SK-N-SH (cell line): ENCODE results near the gene NRSN1. TPM values are rescaled to one million over a fixed set of nuclear protein-coding genes. Genes with fewer than 3 reads are reported as not detected.

ENCODE experiments used
- CTCF ChIA-PET: fragments of 300-600, 350-600 bp; formaldehyde crosslinking; extraction: SDS; loops from one replicate; lab custom pipeline; 2021; lab: Yijun Ruan, JAX
- POLR2A ChIA-PET: fragments of 350-600 bp; sonication (Branson Sonifier 250); formaldehyde crosslinking; extraction: SDS; loops from one replicate; lab custom pipeline; 2020; ENCODE audit warnings: antibody characterized with exemption, inconsistent platforms; lab: Yijun Ruan, JAX
- DNase-seq: peaks from one replicate; pipeline ENCODE4 v3.0.0; 2012
- H2AFZ ChIP-seq: fragments of 200-600 bp; sonication (generic); 2 replicates; pipeline ENCODE4 v1.8.1; 2016; ENCODE audit warnings: antibody characterized with exemption, mild to moderate bottlenecking, low read depth
- H3F3A ChIP-seq: fragments of 200-600 bp; sonication (generic); replicated peaks from 2 replicates; pipeline ENCODE3; 2016; ENCODE audit warnings: antibody characterized with exemption, mild to moderate bottlenecking; ENCODE audit not compliant: insufficient read depth
- H3K27ac ChIP-seq, 2 experiments: fragments of 200-500 bp in 1 of 2; fragments of 200-600 bp in 1 of 2; sonication (Bioruptor generic) in 1 of 2; sonication (generic), shearing (Covaris generic) in 1 of 2; 2 replicates each; pipeline versions ENCODE4 v1.5.1 to v1.6.1; 2014 to 2016; ENCODE audit warnings: low read depth in 2 of 2, inconsistent platforms in 1 of 2, low read length in 1 of 2, mild to moderate bottlenecking in 1 of 2, mixed read lengths in 1 of 2
- H3K27me3 ChIP-seq: fragments of 200-600 bp; sonication (generic), shearing (Covaris generic); 2 replicates; pipeline ENCODE4 v1.6.1; 2016; ENCODE audit warnings: mixed run types; ENCODE audit not compliant: insufficient read depth
- H3K36me3 ChIP-seq, 2 experiments: fragments of 200-500 bp in 1 of 2; fragments of 200-600 bp in 1 of 2; sonication (Bioruptor generic) in 1 of 2; sonication (generic) in 1 of 2; replicated peaks in 1 of 2; 2 replicates each; pipeline versions ENCODE3 to v1.5.1; 2014 to 2016; ENCODE audit warnings: low read length in 1 of 2, mild to moderate bottlenecking in 1 of 2; ENCODE audit not compliant: insufficient read depth in 2 of 2, control insufficient read depth in 1 of 2
- H3K4me1 ChIP-seq, 2 experiments: fragments of 200-500 bp in 1 of 2; fragments of 200-600 bp in 1 of 2; sonication (Bioruptor generic) in 1 of 2; sonication (generic), shearing (Covaris generic) in 1 of 2; 2 replicates each; pipeline versions ENCODE4 v1.5.1 to v1.6.1; 2014 to 2016; ENCODE audit warnings: low read depth in 1 of 2, low read length in 1 of 2, mixed run types in 1 of 2; ENCODE audit not compliant: insufficient read depth in 2 of 2, control insufficient read depth in 1 of 2
- H3K4me2 ChIP-seq: fragments of 200-600 bp; sonication (generic), shearing (Covaris generic); 2 replicates; pipeline ENCODE4 v1.6.1; 2017; ENCODE audit warnings: mixed run types
- H3K4me3 ChIP-seq, 2 experiments: fragments of 200-500 bp in 1 of 2; fragments of 200-600 bp in 1 of 2; sonication (Bioruptor generic) in 1 of 2; sonication (generic), shearing (Covaris generic) in 1 of 2; 2 replicates each; pipeline versions ENCODE4 v1.5.1 to v1.8.1; 2014 to 2016; ENCODE audit warnings: low read depth in 2 of 2, inconsistent platforms in 1 of 2, low read length in 1 of 2, mild to moderate bottlenecking in 1 of 2, mixed read lengths in 1 of 2, moderate library complexity in 1 of 2
- H3K79me2 ChIP-seq: fragments of 200-600 bp; sonication (generic); 2 replicates; pipeline ENCODE4 v1.8.1; 2017; ENCODE audit warnings: mild to moderate bottlenecking; ENCODE audit not compliant: insufficient read depth
- H3K9ac ChIP-seq: fragments of 200-600 bp; sonication (generic); 2 replicates; pipeline ENCODE4 v1.6.1; 2017; ENCODE audit warnings: mixed run types
- H3K9me2 ChIP-seq: fragments of 200-600 bp; sonication (generic); 2 replicates; pipeline ENCODE4 v1.6.1; 2017; ENCODE audit warnings: mixed run types
- H3K9me3 ChIP-seq: fragments of 200-600 bp; sonication (generic); 2 replicates; pipeline ENCODE4 v1.6.1; 2017; ENCODE audit warnings: mixed run types, mild to moderate bottlenecking, moderate library complexity
- H4K20me1 ChIP-seq: fragments of 200-600 bp; sonication (generic); 2 replicates; pipeline ENCODE4 v1.6.1; 2017; ENCODE audit warnings: mild to moderate bottlenecking, mixed run types; ENCODE audit not compliant: insufficient read depth
- CHD2 ChIP-seq: fragments of 150-350 bp; IDR thresholded peaks from 2 replicates; pipeline ENCODE4 v1.6.1; 2018; ENCODE audit warnings: low read length; ENCODE audit not compliant: partially characterized antibody
- EP300 ChIP-seq, 2 experiments: IDR thresholded peaks; 2 replicates each; pipeline versions ENCODE4 v1.4.0 to v1.6.1; 2012; ENCODE audit warnings: borderline replicate concordance in 1 of 2, low read depth in 1 of 2, low read length in 1 of 2
- EZH2phosphoT487 ChIP-seq: fragments of 200-600 bp; sonication (generic); IDR thresholded peaks from 2 replicates; pipeline ENCODE4 v1.6.1; 2017; ENCODE audit warnings: low read depth, mixed run types, mild to moderate bottlenecking, antibody characterized with exemption, moderate library complexity, borderline replicate concordance
- FOSL2 ChIP-seq: IDR thresholded peaks from 2 replicates; pipeline ENCODE4 v1.4.0; 2012; ENCODE audit warnings: low read depth, mild to moderate bottlenecking, moderate library complexity, borderline replicate concordance
- FOXJ3 ChIP-seq: sonication (generic); formaldehyde crosslinking; IDR thresholded peaks from 2 replicates; pipeline ENCODE4 v1.5.1; 2020; ENCODE audit warnings: mild to moderate bottlenecking, missing genetic modification reagents
- GATA2 ChIP-seq: sonication (generic); formaldehyde crosslinking; IDR thresholded peaks from 2 replicates; pipeline ENCODE4 v1.5.0; 2020; ENCODE audit warnings: mild to moderate bottlenecking, missing genetic modification reagents
- JUND ChIP-seq: IDR thresholded peaks from 2 replicates; pipeline ENCODE4 v1.4.0; 2012
- NRF1 ChIP-seq: IDR thresholded peaks from 2 replicates; pipeline ENCODE4 v1.6.1; 2012; ENCODE audit warnings: low read depth, mild to moderate bottlenecking, low read length
- POLR2AphosphoS5 ChIP-seq: IDR thresholded peaks from 2 replicates; pipeline ENCODE4 v1.6.1; 2012; ENCODE audit warnings: low read depth, low read length
- RAD21 ChIP-seq: IDR thresholded peaks from 2 replicates; pipeline ENCODE4 v1.6.1; 2012; ENCODE audit warnings: mild to moderate bottlenecking, low read length
- REST ChIP-seq: IDR thresholded peaks from 2 replicates; pipeline ENCODE4 v1.6.1; 2012; ENCODE audit warnings: mild to moderate bottlenecking, low read depth, low read length, moderate library complexity
- RFX5 ChIP-seq: IDR thresholded peaks from 2 replicates; pipeline ENCODE4 v1.6.1; 2012; ENCODE audit warnings: mild to moderate bottlenecking, improper control_type of control experiment, low read length
- RXRA ChIP-seq: IDR thresholded peaks from 2 replicates; pipeline ENCODE4 v1.4.0; 2012; ENCODE audit warnings: low read depth, mild to moderate bottlenecking, borderline replicate concordance
- TAF1 ChIP-seq: IDR thresholded peaks from 2 replicates; pipeline ENCODE4 v1.6.1; 2012; ENCODE audit warnings: low read depth, mild to moderate bottlenecking, low read length, moderate library complexity, borderline replicate concordance
- TEAD4 ChIP-seq: IDR thresholded peaks from 2 replicates; pipeline ENCODE4 v1.4.0; 2012; ENCODE audit warnings: mild to moderate bottlenecking, borderline replicate concordance; ENCODE audit not compliant: insufficient read depth
- USF1 ChIP-seq: IDR thresholded peaks from 2 replicates; pipeline ENCODE4 v1.4.0; 2012; ENCODE audit warnings: low read depth, borderline replicate concordance
- YY1 ChIP-seq: IDR thresholded peaks from 2 replicates; pipeline ENCODE4 v1.4.0; 2012; ENCODE audit warnings: low read depth, mild to moderate bottlenecking
- WGBS: methylation state at CpG from one replicate; pipeline ENCODE4 v1.1.6; 2017; ENCODE audit warnings: low lambda C conversion rate; 5-methylcytosine and 5-hydroxymethylcytosine counted together
- polyA plus RNA-seq, 3 experiments: library from polyadenylated mRNA; depleted of rRNA; stranded (reverse); fragments of >200 nt; gene quantifications; 2 replicates each; pipeline ENCODE4 v1.2.3, GENCODE V29; 2012

Gene NRSN1
- polyA plus RNA-seq, 1 of the 3 experiments (the other 2 are of a cell fraction) = 0.02 TPM

DNA sequence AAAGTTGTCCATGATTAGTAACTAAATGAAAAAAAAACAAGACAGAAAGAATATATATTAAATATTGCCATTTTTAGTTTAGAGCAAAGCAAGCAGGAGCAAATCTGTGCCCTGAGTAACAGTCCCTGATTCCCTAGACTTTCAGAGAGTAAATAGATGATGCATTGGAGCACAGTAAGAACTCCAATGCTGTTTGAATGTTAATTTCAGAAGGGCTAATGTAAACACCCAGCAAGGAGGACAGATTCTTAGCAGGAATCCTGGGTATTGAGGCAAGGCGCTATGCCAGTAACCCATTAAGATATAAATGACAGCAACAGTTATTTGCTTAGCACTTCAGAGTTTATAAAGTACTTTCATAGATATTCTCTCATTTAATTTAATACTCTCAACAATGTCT is 15.6 kb upstream of the NRSN1 start:
- DNase-seq = no peak
- Histone ChIP-seq H3K9me2 (no peaks in the 10 kb centered on the region), H3K4me3 (no peak overlapping the region), H2AFZ (no peak overlapping the region), H3K27ac (no peak overlapping the region), H3K79me2 (no peaks in the 10 kb centered on the region), H3K9ac (no peak overlapping the region), H3K4me2 (no peak overlapping the region), H3K4me1 (peaks cover 0 to 2% of the 10 kb centered on the region in 2 experiments; a peak in 1 of 4 replicates), H4K20me1 (no peaks in the 10 kb centered on the region), H3K27me3 (no peaks in the 10 kb centered on the region), H3K36me3 (no peaks in the 10 kb centered on the region), H3F3A (no peaks in the 10 kb centered on the region), H3K9me3 (no peaks in the 10 kb centered on the region)
- 0% methylated on average over 1 of the region's 1 CpG for WGBS
- CTCF ChIA-PET = no interaction called here
- POLR2A ChIA-PET = no interaction called here
- TF ChIP-seq REST (no peak), YY1 (no peak), GATA2 (CRISPR knock-in tag) (no peak), JUND (no peak)

DNA sequence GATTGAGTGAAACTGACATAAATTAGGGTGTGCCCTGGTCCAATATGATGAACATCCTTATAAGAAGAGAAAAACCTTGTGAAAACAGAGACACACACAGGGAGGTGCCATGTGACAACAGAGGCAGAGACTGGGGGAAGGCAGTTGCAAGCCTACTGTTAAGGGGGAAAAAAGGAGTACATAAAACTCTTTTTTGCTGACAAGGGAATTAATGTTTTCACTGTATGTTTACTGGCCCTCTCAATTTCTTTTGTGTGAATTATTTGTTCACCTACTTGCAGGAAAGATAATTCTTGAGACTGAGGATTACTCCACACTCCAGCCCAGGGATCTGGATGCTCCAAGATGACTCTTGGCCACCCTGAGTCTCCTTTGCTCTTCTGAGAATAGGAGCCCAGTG is 12.1 kb upstream of the NRSN1 start:
- no peak overlapping the region for H3K4me3 ChIP-seq
- H3K4me1 ChIP-seq = no peaks in the 10 kb centered on the region; a peak in 1 of 4 replicates
- H3K79me2 ChIP-seq = no peaks in the 10 kb centered on the region
- TF ChIP-seq YY1 (no peak), FOXJ3 (CRISPR knock-in tag) (no peak), POLR2AphosphoS5 (no peak), RAD21 (no peak), RXRA (no peak), NRF1 (no peak), EP300 (IDR thresholded peaks at IDR 0.05; ENCODE audit: borderline replicate concordance in 1 of 2, low read depth in 1 of 2, low read length in 1 of 2) (no peak), TEAD4 (no peak), RFX5 (no peak), USF1 (no peak), EZH2phosphoT487 (no peak), TAF1 (no peak), CHD2 (no peak), FOSL2 (no peak)
- no peaks in the 10 kb centered on the region for H3K27me3 ChIP-seq
- no peaks in the 10 kb centered on the region for H3K36me3 ChIP-seq
- ChIA-PET POLR2A (no interaction called here), CTCF (interaction anchor here (0.7 kb wide), 1 partner anchor 10 kb away, joined by 3 read pairs; no protein-coding TSS in a partner anchor)
- H3K27ac ChIP-seq = no peak overlapping the region
- H3K9ac ChIP-seq = no peak overlapping the region
- no peak for DNase-seq
- no peak overlapping the region for H2AFZ ChIP-seq
- no peak overlapping the region for H3K4me2 ChIP-seq
- H3K9me3 ChIP-seq = no peaks in the 10 kb centered on the region
- no peaks in the 10 kb centered on the region for H4K20me1 ChIP-seq
- no peaks in the 10 kb centered on the region for H3F3A ChIP-seq
- no peaks in the 10 kb centered on the region for H3K9me2 ChIP-seq
